ENCODE results near the gene LDHAL6A.
A peak's percentile ranks its signal among the peaks of the same experiment; 100 is the strongest.

Gene LDHAL6A

GRCh38 chr11:18523084-18523483, 67.4 kb downstream of the LDHAL6A start:
- Histone ChIP-seq H3K9ac (ENCODE audit: insufficient read length) (no peak overlapping the region), H3K36me3 (ENCODE audit: insufficient read depth, low read length) (0 out of 2 replicates have a peak, but pooled peaks cover 3% of the 10 kb centered on the region), H3K9me3 (ENCODE audit: low read depth, low read length) (no peaks in the 10 kb centered on the region), H3K4me3 (no peak overlapping the region), H3K27ac (no peak overlapping the region)
- DNase-seq (ENCODE audit: low read depth, low spot score) = no peak
- TF ChIP-seq POLR2AphosphoS5 (IDR thresholded peaks at IDR 0.05; ENCODE audit: borderline replicate concordance, low read depth, low read length) (no peak), EZH2 (IDR thresholded peaks at IDR 0.05) (no peak), FOXP2 (optimal IDR thresholded peaks at IDR 0.05; ENCODE audit: control extremely low read depth, extremely low read length, insufficient read depth) (no peak)

- TF ChIP-seq FOXP2 (optimal IDR thresholded peaks at IDR 0.05; ENCODE audit: control extremely low read depth, extremely low read length, insufficient read depth) (no peak), POLR2AphosphoS5 (IDR thresholded peaks at IDR 0.05; ENCODE audit: borderline replicate concordance, low read depth, low read length) (no peak), EZH2 (IDR thresholded peaks at IDR 0.05) (no peak)
- Histone ChIP-seq H3K9ac (ENCODE audit: insufficient read length) (no peak overlapping the region), H3K36me3 (ENCODE audit: insufficient read depth, low read length) (0 out of 2 replicates have a peak, but pooled peaks cover 3% of the 10 kb centered on the region), H3K27ac (no peak overlapping the region), H3K4me3 (no peak overlapping the region), H3K9me3 (ENCODE audit: low read depth, low read length) (no peaks in the 10 kb centered on the region)
- DNase-seq (ENCODE audit: low read depth, low spot score) = no peak
Observed at GRCh38 chr11:18524248-18524647, 68.6 kb downstream of the LDHAL6A start.

- Histone ChIP-seq H3K27ac (peak overlapping the region; percentile 88), H3K36me3 (ENCODE audit: insufficient read depth, low read length) (0 out of 2 replicates have a peak, but pooled peaks cover 3% of the 10 kb centered on the region), H3K9me3 (ENCODE audit: low read depth, low read length) (no peaks in the 10 kb centered on the region), H3K4me3 (peak overlapping the region; percentile 92), H3K9ac (ENCODE audit: insufficient read length) (peak overlapping the region; percentile 96)
- no peak for DNase-seq (ENCODE audit: low read depth, low spot score)
- TF ChIP-seq FOXP2 (optimal IDR thresholded peaks at IDR 0.05; ENCODE audit: control extremely low read depth, extremely low read length, insufficient read depth) (no peak), EZH2 (IDR thresholded peaks at IDR 0.05) (no peak), POLR2AphosphoS5 (IDR thresholded peaks at IDR 0.05; ENCODE audit: borderline replicate concordance, low read depth, low read length) (no peak)
Observed at GRCh38 chr11:18526130-18526520, 70.5 kb downstream of the LDHAL6A start.

- 0 out of 2 replicates have a peak, but pooled peaks cover 3% of the 10 kb centered on the region for H3K36me3 ChIP-seq (ENCODE audit: insufficient read depth, low read length)
- peak; percentile 56 for DNase-seq (ENCODE audit: low read depth, low spot score)
- H3K9me3 ChIP-seq (ENCODE audit: low read depth, low read length) = no peaks in the 10 kb centered on the region
- peak within 1 kb of the TSS; percentile 92 for H3K4me3 ChIP-seq
- peak within 1 kb of the TSS; percentile 96 for H3K9ac ChIP-seq (ENCODE audit: insufficient read length)
- TF ChIP-seq EZH2 (IDR thresholded peaks at IDR 0.05) (no peak), POLR2AphosphoS5 (IDR thresholded peaks at IDR 0.05; ENCODE audit: borderline replicate concordance, low read depth, low read length) (peak; percentile 99), FOXP2 (optimal IDR thresholded peaks at IDR 0.05; ENCODE audit: control extremely low read depth, extremely low read length, insufficient read depth) (peak; percentile 92)
- H3K27ac ChIP-seq = peak within 1 kb of the TSS; percentile 88
Observed at GRCh38 chr11:18526521-18527296, 71.1 kb downstream of the LDHAL6A start, which contains the start of gene TSG101. TSS of gene TSG101 (minus strand) at chr11:18526942. CDS start at chr11:18526816, 126 bp downstream.

GRCh38 chr11:18527512-18527911, 71.9 kb downstream of the LDHAL6A start:
- TF ChIP-seq FOXP2 (optimal IDR thresholded peaks at IDR 0.05; ENCODE audit: control extremely low read depth, extremely low read length, insufficient read depth) (no peak), POLR2AphosphoS5 (IDR thresholded peaks at IDR 0.05; ENCODE audit: borderline replicate concordance, low read depth, low read length) (no peak), EZH2 (IDR thresholded peaks at IDR 0.05) (no peak)
- Histone ChIP-seq H3K9ac (ENCODE audit: insufficient read length) (peak overlapping the region; percentile 96), H3K36me3 (ENCODE audit: insufficient read depth, low read length) (0 out of 2 replicates have a peak, but pooled peaks cover 8% of the 10 kb centered on the region), H3K27ac (peak overlapping the region; percentile 88), H3K9me3 (ENCODE audit: low read depth, low read length) (no peaks in the 10 kb centered on the region), H3K4me3 (peak overlapping the region; percentile 92)
- DNase-seq (ENCODE audit: low read depth, low spot score) = no peak
